Astrocyte of the cerebellum (primary cell): Measurements from ENCODE around the gene RBM20.

Experiments used
- DNase-seq: peaks from one replicate; pipeline ENCODE4 v3.0.0-alpha.2; 2011; ENCODE audit warnings: low read depth
- H3K4me3 ChIP-seq: 2 replicates; pipeline ENCODE4 v1.5.1; 2011; ENCODE audit warnings: mild to moderate bottlenecking, low read depth, low read length, moderate library complexity
- in situ Hi-C: cut with HindIII; loops from 2 replicates; pipeline ENCODE4 v1.10.0; 2017; ENCODE audit warnings: low sequenced_read_pairs
- TF ChIP-seq, protein P1 (sequence below): IDR thresholded peaks from 2 replicates; pipeline ENCODE4 v1.5.1; 2012; ENCODE audit warnings: low read length, low read depth, moderate library complexity, mild to moderate bottlenecking; ENCODE audit errors: missing control alignments

The RBM20 gene

DNA sequence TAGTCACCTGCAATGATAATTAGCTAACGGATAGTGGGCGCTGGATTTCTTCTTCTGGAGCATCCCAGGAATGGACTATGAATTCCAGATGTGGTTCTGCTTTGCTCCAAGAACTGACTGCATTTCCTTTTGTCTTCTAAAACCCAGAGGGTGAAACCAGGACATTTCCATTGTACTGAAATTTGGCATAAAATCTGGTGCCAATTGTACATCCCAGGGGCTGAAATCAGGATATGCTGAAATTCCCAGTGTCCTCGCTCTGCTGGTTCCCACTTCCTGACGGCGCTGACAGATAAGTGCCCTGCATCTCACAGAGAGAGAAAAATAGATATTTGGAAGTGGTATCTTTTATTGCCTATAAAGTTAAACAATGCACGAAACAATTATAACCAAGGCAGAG lies 31.9 kb downstream of the RBM20 start:
- TF ChIP-seq, protein P1, sequence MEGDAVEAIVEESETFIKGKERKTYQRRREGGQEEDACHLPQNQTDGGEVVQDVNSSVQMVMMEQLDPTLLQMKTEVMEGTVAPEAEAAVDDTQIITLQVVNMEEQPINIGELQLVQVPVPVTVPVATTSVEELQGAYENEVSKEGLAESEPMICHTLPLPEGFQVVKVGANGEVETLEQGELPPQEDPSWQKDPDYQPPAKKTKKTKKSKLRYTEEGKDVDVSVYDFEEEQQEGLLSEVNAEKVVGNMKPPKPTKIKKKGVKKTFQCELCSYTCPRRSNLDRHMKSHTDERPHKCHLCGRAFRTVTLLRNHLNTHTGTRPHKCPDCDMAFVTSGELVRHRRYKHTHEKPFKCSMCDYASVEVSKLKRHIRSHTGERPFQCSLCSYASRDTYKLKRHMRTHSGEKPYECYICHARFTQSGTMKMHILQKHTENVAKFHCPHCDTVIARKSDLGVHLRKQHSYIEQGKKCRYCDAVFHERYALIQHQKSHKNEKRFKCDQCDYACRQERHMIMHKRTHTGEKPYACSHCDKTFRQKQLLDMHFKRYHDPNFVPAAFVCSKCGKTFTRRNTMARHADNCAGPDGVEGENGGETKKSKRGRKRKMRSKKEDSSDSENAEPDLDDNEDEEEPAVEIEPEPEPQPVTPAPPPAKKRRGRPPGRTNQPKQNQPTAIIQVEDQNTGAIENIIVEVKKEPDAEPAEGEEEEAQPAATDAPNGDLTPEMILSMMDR, result no peak
- in situ Hi-C loops, result no loop called here
- DNase-seq, result no peak
- H3K4me3 ChIP-seq, result no peak overlapping the region

DNA sequence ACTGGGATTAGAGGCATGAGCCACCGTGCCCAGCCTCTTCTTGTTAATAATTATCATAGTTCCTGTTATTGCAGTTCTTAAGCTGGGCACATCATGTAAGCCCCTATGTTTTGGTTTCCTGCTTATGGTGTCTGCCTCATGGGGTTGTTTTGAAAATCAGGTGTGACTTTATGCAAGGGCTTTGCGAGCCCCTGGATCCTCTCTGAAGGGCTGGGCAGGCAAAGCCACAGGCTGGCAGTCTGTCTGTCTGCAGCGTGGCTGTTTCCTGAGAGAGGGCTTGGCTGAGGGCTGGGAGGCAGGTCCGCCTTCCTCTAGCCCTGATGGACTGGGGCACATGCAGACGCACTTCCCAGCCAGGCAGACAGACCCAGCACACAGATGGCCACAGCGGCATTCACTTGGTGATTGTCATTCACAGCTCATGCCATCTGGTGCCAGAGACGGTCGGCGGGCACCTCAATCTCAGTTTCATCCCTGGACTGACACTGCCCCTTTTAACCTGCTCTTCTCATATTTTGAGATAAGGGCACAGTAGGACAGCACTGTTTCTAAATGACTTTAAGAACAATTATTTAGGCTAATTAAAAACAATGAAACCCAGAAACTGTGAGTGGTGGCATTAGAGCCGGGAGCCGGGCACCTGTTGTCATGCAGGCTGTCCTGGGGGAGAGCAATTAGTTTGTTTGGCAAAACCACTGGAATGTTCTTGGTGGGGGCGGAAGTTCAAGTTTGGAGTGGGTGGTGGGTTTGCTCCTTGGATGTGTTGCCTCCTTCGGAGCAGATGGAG lies 35.5 kb downstream of the RBM20 start:
- no peak for DNase-seq
- no peak overlapping the region for H3K4me3 ChIP-seq
- TF ChIP-seq, protein P1, result no peak
- in situ Hi-C loops, result no loop called here

DNA sequence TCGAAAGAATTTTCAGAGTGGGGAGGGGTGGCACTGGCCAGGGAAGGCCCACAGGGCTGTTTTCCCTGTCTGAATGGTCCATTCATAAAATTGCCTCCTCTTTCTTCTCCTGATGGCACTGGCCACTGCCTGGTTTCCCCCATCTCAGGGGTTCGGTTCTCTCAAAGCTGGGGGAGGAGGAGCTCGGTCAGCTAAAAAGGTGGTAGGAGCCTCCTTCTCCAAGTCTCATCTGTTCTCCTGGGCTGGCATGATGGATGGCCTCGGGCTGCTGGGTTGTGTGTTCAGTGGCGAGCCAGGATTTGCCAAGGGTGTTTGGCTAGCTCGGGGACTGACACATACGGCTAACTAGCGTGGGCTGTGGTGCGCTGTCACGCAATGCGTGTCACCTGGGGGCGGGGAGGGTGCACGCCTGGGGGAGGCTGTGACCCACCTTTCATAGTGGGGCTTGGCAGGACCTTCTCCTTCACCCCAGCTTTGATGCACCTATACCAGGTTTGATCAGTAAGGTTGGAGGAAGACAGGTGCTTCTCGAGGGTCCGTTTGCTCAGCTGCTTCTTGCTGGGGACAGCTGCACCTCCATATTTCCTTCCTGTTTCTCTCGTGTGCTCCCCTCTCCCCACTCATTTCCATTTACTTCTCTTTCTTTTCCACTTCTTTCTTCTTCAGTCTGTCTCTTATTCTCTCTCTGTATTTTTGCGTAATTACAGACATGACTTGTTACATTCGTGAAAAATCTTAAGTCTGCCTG lies 36.3 kb downstream of the RBM20 start:
- in situ Hi-C loops, result no loop called here
- no peak overlapping the region for H3K4me3 ChIP-seq
- TF ChIP-seq, protein P1, result no peak

DNA sequence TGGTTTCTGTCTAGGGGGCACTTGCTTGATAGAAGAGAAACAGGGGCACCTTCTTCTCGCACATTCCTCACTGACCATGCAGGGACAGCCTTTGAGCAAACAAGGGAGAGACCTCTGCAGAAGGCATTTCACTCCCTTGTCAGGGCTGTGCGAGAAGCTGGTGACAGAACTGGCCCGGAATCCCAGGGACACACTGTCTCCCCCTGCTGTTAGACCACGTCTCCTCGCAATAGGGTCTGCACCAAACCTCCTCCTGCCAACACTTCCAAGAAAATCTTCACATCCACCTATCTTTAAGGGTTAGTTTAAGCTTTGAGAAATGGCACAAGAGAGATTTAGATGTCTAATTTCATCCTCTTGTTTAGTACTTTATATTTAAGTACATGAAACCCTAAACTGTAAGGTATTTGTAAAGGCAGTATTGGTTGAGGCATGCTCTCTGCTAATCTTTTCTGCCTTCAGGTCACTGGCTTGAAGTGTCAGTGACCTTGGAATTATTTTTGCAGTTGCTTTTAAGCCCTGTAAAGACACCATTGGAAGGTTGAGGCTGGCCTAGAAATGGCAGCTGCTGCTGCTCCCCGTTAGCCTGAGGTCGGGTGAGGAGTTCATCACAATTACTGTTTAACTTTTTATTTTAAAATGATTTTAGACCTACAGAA lies 37.0 kb downstream of the RBM20 start:
- H3K4me3 ChIP-seq, result no peak overlapping the region
- TF ChIP-seq, protein P1, result peak; percentile 68
- in situ Hi-C loops, result no loop called here
- no peak for DNase-seq

More for the DNA sequence above, 36.3 kb downstream of the RBM20 start:
- DNase-seq, result no peak

DNA sequence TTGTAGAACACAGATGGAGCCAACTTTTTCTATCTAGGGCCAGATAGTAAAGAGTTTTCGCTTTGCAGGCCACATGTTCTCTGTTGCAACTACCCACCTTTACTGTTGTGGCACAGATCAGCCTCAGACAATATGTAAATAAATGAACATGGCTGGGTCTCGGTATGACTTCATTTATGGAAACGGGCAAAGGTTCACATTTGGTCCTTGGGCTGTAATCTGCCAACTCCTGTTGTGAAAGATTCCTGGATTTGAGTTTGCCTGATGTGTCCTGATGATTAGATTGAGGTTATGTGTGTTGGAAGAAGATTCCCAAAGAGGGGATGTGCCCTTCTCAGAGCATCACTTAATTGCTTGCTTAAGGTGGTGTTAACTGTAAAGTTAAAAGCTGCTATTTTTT lies 38.2 kb downstream of the RBM20 start:
- DNase-seq, result no peak
- TF ChIP-seq, protein P1, result no peak
- in situ Hi-C loops, result no loop called here
- no peak overlapping the region for H3K4me3 ChIP-seq

DNA sequence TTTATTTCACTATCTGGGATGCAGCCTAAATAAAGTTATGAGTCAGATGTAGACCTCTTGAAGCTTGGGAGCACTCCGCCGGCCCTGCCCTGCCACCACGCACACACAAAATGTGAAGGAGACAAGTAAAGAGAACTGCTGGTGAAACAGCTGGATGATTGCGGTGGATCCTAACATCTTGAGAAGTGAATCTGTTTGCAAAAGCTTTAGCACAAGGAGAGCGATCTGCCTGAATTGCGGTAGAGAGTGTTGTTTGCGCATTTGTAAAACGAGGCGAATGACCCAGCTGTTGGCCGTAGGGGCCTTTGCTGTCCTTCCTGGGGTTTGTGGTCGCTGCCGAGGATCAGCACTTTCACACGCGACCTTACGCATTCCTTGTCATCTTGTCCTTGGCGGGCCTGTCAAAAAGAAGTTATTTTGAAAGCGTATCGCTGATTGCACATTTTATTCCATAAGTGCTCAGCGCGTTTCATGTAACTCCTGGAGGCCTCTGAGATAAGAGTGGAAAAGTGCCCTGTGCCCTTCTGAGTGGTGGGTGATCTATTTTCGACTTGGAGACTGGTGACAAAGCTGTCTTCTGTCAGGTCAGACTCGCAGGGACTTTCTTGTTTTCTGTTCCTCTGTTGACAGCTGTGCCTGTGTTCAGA lies 40.8 kb downstream of the RBM20 start:
- no peak overlapping the region for H3K4me3 ChIP-seq
- TF ChIP-seq, protein P1, result no peak

More for the DNA sequence above, 40.8 kb downstream of the RBM20 start:
- no peak for DNase-seq
- in situ Hi-C loops, result no loop called here
